H9 (cell line): Measurements from ENCODE around the gene LMF1. TPM values are rescaled to one million over a fixed set of nuclear protein-coding genes. Genes with fewer than 3 reads are reported as not detected.

ENCODE experiments used
- DNase-seq: peaks from one replicate; pipeline ENCODE4 v3.0.0-alpha.2; 2017
- H2AFZ ChIP-seq: one replicate; pipeline ENCODE4 v1.6.1; 2013; ENCODE audit warnings: mild to moderate bottlenecking, low read length, control low read depth, moderate library complexity
- H2AK5ac ChIP-seq: 2 replicates; pipeline ENCODE4 v1.6.1; 2013; ENCODE audit warnings: low read length, control low read depth, mixed read lengths; ENCODE audit not compliant: insufficient read length
- H2BK120ac ChIP-seq: one replicate; pipeline ENCODE4 v1.6.1; 2013; ENCODE audit warnings: low read depth, mild to moderate bottlenecking, low read length, control low read depth, inconsistent platforms; ENCODE audit not compliant: poor library complexity, severe bottlenecking
- H2BK12ac ChIP-seq: 2 replicates; pipeline ENCODE4 v1.6.1; 2013; ENCODE audit warnings: low read length, control low read depth, mixed read lengths, low read depth; ENCODE audit not compliant: insufficient read length
- H2BK15ac ChIP-seq: 2 replicates; pipeline ENCODE4 v1.6.1; 2013; ENCODE audit warnings: low read depth, low read length, control low read depth
- H2BK20ac ChIP-seq: one replicate; pipeline ENCODE4 v1.6.1; 2013; ENCODE audit warnings: low read depth, mild to moderate bottlenecking, low read length, control low read depth, inconsistent platforms; ENCODE audit not compliant: poor library complexity, severe bottlenecking
- H2BK5ac ChIP-seq: 2 replicates; pipeline ENCODE4 v1.6.1; 2013; ENCODE audit warnings: low read length, control low read depth, mixed read lengths; ENCODE audit not compliant: insufficient read length
- H3K14ac ChIP-seq: 2 replicates; pipeline ENCODE4 v1.6.1; 2013; ENCODE audit warnings: low read length, control low read depth; ENCODE audit not compliant: insufficient read depth
- H3K18ac ChIP-seq: 2 replicates; pipeline ENCODE4 v1.6.1; 2013; ENCODE audit warnings: low read depth, mild to moderate bottlenecking, mixed read lengths, low read length, control low read depth; ENCODE audit not compliant: insufficient read length
- H3K23ac ChIP-seq: 2 replicates; pipeline ENCODE4 v1.6.1; 2013; ENCODE audit warnings: low read length, control low read depth, mixed read lengths, low read depth; ENCODE audit not compliant: insufficient read length
- H3K23me2 ChIP-seq: 2 replicates; pipeline ENCODE4 v1.6.1; 2013; ENCODE audit warnings: low read depth, mild to moderate bottlenecking, mixed read lengths, low read length, control low read depth; ENCODE audit not compliant: insufficient read length, poor library complexity, severe bottlenecking
- H3K27ac ChIP-seq: 2 replicates; pipeline ENCODE4 v1.5.1; 2013; ENCODE audit warnings: low read length, control low read depth, mixed read lengths, low read depth; ENCODE audit not compliant: insufficient read length
- H3K27me3 ChIP-seq: 2 replicates; pipeline ENCODE4 v1.6.1; 2013; ENCODE audit warnings: low read length, control low read depth, inconsistent platforms; ENCODE audit not compliant: insufficient read depth
- H3K4ac ChIP-seq: 2 replicates; pipeline ENCODE4 v1.6.1; 2013; ENCODE audit warnings: low read depth, mild to moderate bottlenecking, control low read depth, inconsistent platforms, low read length, moderate library complexity
- H3K4me1 ChIP-seq: 2 replicates; pipeline ENCODE4 v1.6.1; 2013; ENCODE audit warnings: low read length, control low read depth, inconsistent platforms; ENCODE audit not compliant: insufficient read depth
- H3K4me2 ChIP-seq: 2 replicates; pipeline ENCODE4 v1.6.1; 2013; ENCODE audit warnings: low read length, control low read depth, mixed read lengths; ENCODE audit not compliant: insufficient read length, insufficient read depth
- H3K56ac ChIP-seq: 2 replicates; pipeline ENCODE4 v1.6.1; 2013; ENCODE audit warnings: low read depth, mild to moderate bottlenecking, mixed read lengths, low read length, control low read depth; ENCODE audit not compliant: insufficient read length
- H3K79me1 ChIP-seq: 2 replicates; pipeline ENCODE4 v1.6.1; 2013; ENCODE audit warnings: low read depth, mild to moderate bottlenecking, moderate library complexity, low read length, control low read depth, inconsistent platforms; ENCODE audit not compliant: insufficient read depth, poor library complexity, severe bottlenecking
- H3K79me2 ChIP-seq: 2 replicates; pipeline ENCODE4 v1.6.1; 2013; ENCODE audit warnings: low read length, control low read depth, inconsistent platforms; ENCODE audit not compliant: insufficient read depth
- H3K9ac ChIP-seq: 2 replicates; pipeline ENCODE4 v1.6.1; 2013; ENCODE audit warnings: low read length, control low read depth, mixed read lengths; ENCODE audit not compliant: insufficient read length; ENCODE audit errors: extremely low read depth
- H3K9me3 ChIP-seq: one replicate; pipeline ENCODE4 v1.6.1; 2013; ENCODE audit warnings: low read depth, low read length, inconsistent platforms; ENCODE audit not compliant: control insufficient read depth
- H3T11ph ChIP-seq: one replicate; pipeline ENCODE4 v1.6.1; 2013; ENCODE audit warnings: mild to moderate bottlenecking, low read length, control low read depth, inconsistent platforms
- H4K20me1 ChIP-seq: one replicate; pipeline ENCODE4 v1.6.1; 2013; ENCODE audit not compliant: control insufficient read depth, insufficient read length, insufficient read depth
- H4K5ac ChIP-seq: 2 replicates; pipeline ENCODE4 v1.6.1; 2013; ENCODE audit warnings: low read depth, mild to moderate bottlenecking, mixed read lengths, low read length, control low read depth; ENCODE audit not compliant: insufficient read length
- H4K8ac ChIP-seq: replicated peaks from 2 replicates; pipeline ENCODE4 v1.6.1; 2013; ENCODE audit warnings: low read length, control low read depth, mixed read lengths, low read depth; ENCODE audit not compliant: insufficient read length
- H4K91ac ChIP-seq: 2 replicates; pipeline ENCODE4 v1.6.1; 2013; ENCODE audit warnings: low read depth, mild to moderate bottlenecking, moderate library complexity, mixed read lengths, low read length, control low read depth; ENCODE audit not compliant: insufficient read length
- H3K27ac Mint-ChIP-seq, 3 experiments: 2 replicates in 2 of 3; 3 replicates in 1 of 3; pipeline ENCODE4 v1.8.0; 2020 to 2021; ENCODE audit warnings: mixed read lengths in 3 of 3, mild to moderate bottlenecking in 1 of 3, moderate library complexity in 1 of 3
- H3K27me3 Mint-ChIP-seq: 2 replicates; pipeline ENCODE4 v1.8.0; 2021; ENCODE audit warnings: low read depth, mild to moderate bottlenecking, moderate library complexity, mixed read lengths
- H3K36me3 Mint-ChIP-seq, 3 experiments: 2 replicates in 2 of 3; 3 replicates in 1 of 3; pipeline ENCODE4 v1.8.0; 2020 to 2021; ENCODE audit warnings: low read depth in 3 of 3, mixed read lengths in 3 of 3; ENCODE audit not compliant: insufficient read depth in 1 of 3
- H3K4me1 Mint-ChIP-seq, 2 experiments: 2 replicates each; pipeline ENCODE4 v1.8.0; 2020; ENCODE audit warnings: mixed read lengths in 2 of 2
- H3K4me3 Mint-ChIP-seq, 2 experiments: 2 replicates in 1 of 2; 3 replicates in 1 of 2; pipeline ENCODE4 v1.8.0; 2020 to 2021; ENCODE audit warnings: mild to moderate bottlenecking in 2 of 2, mixed read lengths in 2 of 2, moderate library complexity in 1 of 2
- H3K9me3 Mint-ChIP-seq, 2 experiments: 2 replicates in 1 of 2; 3 replicates in 1 of 2; pipeline ENCODE4 v1.8.0; 2020; ENCODE audit warnings: mild to moderate bottlenecking in 2 of 2, mixed read lengths in 2 of 2, moderate library complexity in 1 of 2
- WGBS: extraction: QIAGEN DNeasy Blood & Tissue Kit; methylation state at CpG from one replicate; pipeline ENCODE4 v1.1.7; 2013; ENCODE audit warnings: missing lambda C conversion rate, low lambda C conversion rate, mixed read lengths; ENCODE audit not compliant: insufficient read length; ENCODE audit errors: extremely low coverage; 5-methylcytosine and 5-hydroxymethylcytosine counted together
- total RNA-seq: library from RNA; stranded (reverse); gene quantifications from 2 replicates; pipeline ENCODE4 v1.2.1, GENCODE V29; 2021
- TF ChIP-seq, protein P1 (sequence below): fragments of 200-600 bp; sonication (generic); conservative IDR thresholded peaks from 3 replicates; pipeline ENCODE4 v1.8.0; 2021; ENCODE audit warnings: antibody characterized with exemption, mild to moderate bottlenecking

LMF1 gene
- total RNA-seq, 1 experiment from 2014 or later = 7.1 TPM

DNA sequence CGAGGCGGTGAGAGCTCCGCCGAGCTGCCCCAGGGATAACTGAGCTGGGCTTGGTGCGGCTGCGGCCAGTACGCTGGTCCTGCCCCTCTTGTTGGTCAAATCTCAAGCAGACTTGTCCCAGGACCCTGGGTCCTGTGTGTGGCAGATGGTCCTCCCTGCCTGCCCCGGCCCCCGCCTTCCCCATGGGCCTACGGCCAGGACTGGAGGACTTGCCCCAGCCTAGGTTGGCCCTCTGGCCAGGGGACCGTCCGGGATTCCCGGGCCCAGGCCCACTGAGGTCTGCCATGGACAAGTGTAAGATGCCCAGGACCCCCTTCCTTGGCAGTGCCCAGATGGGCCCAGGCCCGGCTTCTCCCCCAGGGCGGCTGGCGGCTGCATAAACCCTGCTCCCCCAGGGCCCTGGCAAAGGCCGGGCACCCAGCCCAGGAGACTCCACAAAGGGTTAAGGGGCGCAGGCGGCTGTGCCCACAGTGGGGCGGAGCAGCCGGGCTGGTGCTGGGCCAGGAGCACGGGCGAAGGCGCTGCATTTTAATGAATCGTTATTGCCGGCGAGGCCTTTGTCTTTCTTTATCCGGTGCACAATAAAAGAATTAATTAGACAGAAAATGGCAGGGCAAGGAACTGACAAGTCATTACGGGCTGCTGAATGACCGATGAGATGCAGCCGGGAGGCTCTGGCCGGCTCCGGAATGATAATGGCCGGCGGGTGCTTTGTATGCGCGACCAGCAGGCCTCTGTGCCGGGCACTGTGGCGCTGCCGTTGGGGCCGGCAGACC, 19.9 kb upstream of the LMF1 start:
- Histone ChIP-seq H3T11ph (no peak overlapping the region), H3K23me2 (no peaks in the 10 kb centered on the region), H4K20me1 (no peaks in the 10 kb centered on the region), H4K8ac (no peak overlapping the region), H2BK20ac (no peak overlapping the region), H2BK5ac (no peak overlapping the region), H2AFZ (no peak overlapping the region), H3K4me1 (no peaks in the 10 kb centered on the region), H4K91ac (no peak overlapping the region), H2BK120ac (no peak overlapping the region), H3K23ac (no peak overlapping the region), H4K5ac (no peak overlapping the region), H3K9me3 (peaks cover 4% of the 10 kb centered on the region), H3K4me2 (no peak overlapping the region), H3K79me2 (no peaks in the 10 kb centered on the region), H2BK15ac (no peak overlapping the region), H3K14ac (no peak overlapping the region), H3K27ac (no peak overlapping the region), H2AK5ac (no peak overlapping the region), H2BK12ac (no peak overlapping the region), H3K27me3 (no peaks in the 10 kb centered on the region), H3K18ac (no peak overlapping the region), H3K9ac (no peak overlapping the region), H3K4ac (no peak overlapping the region), H3K56ac (no peak overlapping the region), H3K79me1 (no peaks in the 10 kb centered on the region)
- TF ChIP-seq, protein P1, sequence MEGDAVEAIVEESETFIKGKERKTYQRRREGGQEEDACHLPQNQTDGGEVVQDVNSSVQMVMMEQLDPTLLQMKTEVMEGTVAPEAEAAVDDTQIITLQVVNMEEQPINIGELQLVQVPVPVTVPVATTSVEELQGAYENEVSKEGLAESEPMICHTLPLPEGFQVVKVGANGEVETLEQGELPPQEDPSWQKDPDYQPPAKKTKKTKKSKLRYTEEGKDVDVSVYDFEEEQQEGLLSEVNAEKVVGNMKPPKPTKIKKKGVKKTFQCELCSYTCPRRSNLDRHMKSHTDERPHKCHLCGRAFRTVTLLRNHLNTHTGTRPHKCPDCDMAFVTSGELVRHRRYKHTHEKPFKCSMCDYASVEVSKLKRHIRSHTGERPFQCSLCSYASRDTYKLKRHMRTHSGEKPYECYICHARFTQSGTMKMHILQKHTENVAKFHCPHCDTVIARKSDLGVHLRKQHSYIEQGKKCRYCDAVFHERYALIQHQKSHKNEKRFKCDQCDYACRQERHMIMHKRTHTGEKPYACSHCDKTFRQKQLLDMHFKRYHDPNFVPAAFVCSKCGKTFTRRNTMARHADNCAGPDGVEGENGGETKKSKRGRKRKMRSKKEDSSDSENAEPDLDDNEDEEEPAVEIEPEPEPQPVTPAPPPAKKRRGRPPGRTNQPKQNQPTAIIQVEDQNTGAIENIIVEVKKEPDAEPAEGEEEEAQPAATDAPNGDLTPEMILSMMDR = no peak
- Mint-ChIP-seq H3K27me3 (peaks cover 4% of the 10 kb centered on the region), H3K27ac (no peak overlapping the region), H3K9me3 (no peaks in the 10 kb centered on the region), H3K4me1 (peaks cover under 1 to 4% of the 10 kb centered on the region in 2 experiments; a peak in 2 of 4 replicates), H3K36me3 (peaks cover 0 to 2% (median 0%) of the 10 kb centered on the region in 3 experiments; a peak in 1 of 7 replicates), H3K4me3 (no peak overlapping the region; a peak in 1 of 5 replicates)
- WGBS = no CpG with 5 or more reads among the region's 41 CpGs
- DNase-seq = no peak
